LNCaP clone FGC (cell line): ENCODE measurements around the gene SYNPR.

Source experiments
- DNase-seq: peaks from one replicate; pipeline ENCODE4 v3.0.0-alpha.2; 2011; ENCODE audit warnings: low read depth
- H3K4me3 ChIP-seq: 2 replicates; pipeline ENCODE4 v1.5.1; 2011; ENCODE audit warnings: mild to moderate bottlenecking, low read depth, low read length, control low read depth
- CTCF ChIP-seq: IDR thresholded peaks from 2 replicates; pipeline ENCODE4 v1.5.1; 2012; ENCODE audit warnings: mild to moderate bottlenecking; ENCODE audit not compliant: control insufficient read depth, insufficient read depth; ENCODE audit errors: extremely low read depth

SYNPR gene

GRCh38 chr3:63450023-63450422 is 171.9 kb downstream of the SYNPR start:
- no peak for TF ChIP-seq CTCF
- no peak overlapping the region for H3K4me3 ChIP-seq
- DNase-seq, result no peak

- no peak for DNase-seq
- H3K4me3 ChIP-seq, result no peak overlapping the region
- no peak for TF ChIP-seq CTCF
Measured at GRCh38 chr3:63450634-63451363, 172.7 kb downstream of the SYNPR start.

- no peak overlapping the region for H3K4me3 ChIP-seq
- DNase-seq, result no peak
- TF ChIP-seq CTCF, result no peak
Measured at GRCh38 chr3:63456901-63457300, 178.8 kb downstream of the SYNPR start.

GRCh38 chr3:63458405-63458804 is 180.3 kb downstream of the SYNPR start:
- TF ChIP-seq CTCF, result no peak
- DNase-seq, result no peak
- no peak overlapping the region for H3K4me3 ChIP-seq

- H3K4me3 ChIP-seq, result no peak overlapping the region
- no peak for TF ChIP-seq CTCF
- no peak for DNase-seq
Measured at GRCh38 chr3:63462732-63463131, 184.6 kb downstream of the SYNPR start.

- no peak for TF ChIP-seq CTCF
- no peak for DNase-seq
- H3K4me3 ChIP-seq, result no peak overlapping the region
Measured at GRCh38 chr3:63467392-63467791, 189.3 kb downstream of the SYNPR start.

GRCh38 chr3:63470745-63471144 is 192.6 kb downstream of the SYNPR start:
- no peak for TF ChIP-seq CTCF
- H3K4me3 ChIP-seq, result no peak overlapping the region
- DNase-seq, result no peak
